Colonic mucosa (tissue), 4 donors: Measurements from ENCODE around the gene TMEM222. TPM values are rescaled to one million over a fixed set of nuclear protein-coding genes. Genes with fewer than 3 reads are reported as not detected.

Experiments
- DNase-seq: peaks from one replicate; pipeline ENCODE4 v3.0.0-alpha.2; 2020
- H3K27ac ChIP-seq: fragments of 200-600 bp; one replicate; pipeline ENCODE4 v1.8.0; 2021
- H3K27me3 ChIP-seq: fragments of 200-600 bp; one replicate; pipeline ENCODE4 v1.8.0; 2021
- H3K36me3 ChIP-seq: fragments of 200-600 bp; one replicate; pipeline ENCODE4 v1.8.0; 2021
- H3K4me1 ChIP-seq: fragments of 200-600 bp; one replicate; pipeline ENCODE4 v1.8.0; 2021; ENCODE audit warnings: mild to moderate bottlenecking
- H3K4me3 ChIP-seq: fragments of 200-600 bp; one replicate; pipeline ENCODE4 v1.8.0; 2021
- H3K9ac ChIP-seq, 2 donors: one replicate each; pipeline ENCODE4 v1.7.0; 2013; ENCODE audit warnings: control low read depth in 2 of 2, low read depth in 2 of 2, low read length in 2 of 2
- H3K9me3 ChIP-seq: fragments of 200-600 bp; one replicate; pipeline ENCODE4 v1.8.0; 2021
- CTCF ChIP-seq: fragments of 200-600 bp; IDR thresholded peaks from one replicate; pipeline ENCODE4 v1.8.0; 2022; ENCODE audit warnings: antibody characterized with exemption, mild to moderate bottlenecking
- intact Hi-C: fragments of 100-400 bp; cut with DNase I; formaldehyde crosslinking; loops from one replicate; pipeline ENCODE4 v1.14.1; 2022
- total RNA-seq, 2 donors: library from RNA; stranded (reverse); fragmentation: NEBNext Ultra II Directional in 1 of 2; extraction: Animal tissue kit (Norgen Biotek cat#: 25700) in 1 of 2; gene quantifications; one replicate each; pipeline ENCODE4 v1.2.1, GENCODE V29; 2021
- donor health status: healthy.
- donor health status: DM: no; HTN: no; CAD: no.
- donor health status: DM: no; HTN: no; CAD: no.

Gene TMEM222
- total RNA-seq, 2 donors from 2014 or later: 28.6 to 35.4 TPM

GRCh38 chr1:27336756-27337155, 14.8 kb downstream of the TMEM222 start:
- Histone ChIP-seq H3K4me3 (no peak overlapping the region), H3K9ac (no peak overlapping the region), H3K27me3 (no peaks in the 10 kb centered on the region), H3K27ac (no peak overlapping the region), H3K9me3 (no peaks in the 10 kb centered on the region), H3K36me3 (no peaks in the 10 kb centered on the region), H3K4me1 (no peaks in the 10 kb centered on the region)
- intact Hi-C loops: no loop called here
- TF ChIP-seq CTCF: no peak
- DNase-seq: no peak

GRCh38 chr1:27338751-27339150, 16.8 kb downstream of the TMEM222 start:
- no peak overlapping the region for H3K27ac ChIP-seq
- no peaks in the 10 kb centered on the region for H3K9me3 ChIP-seq
- TF ChIP-seq CTCF: no peak
- DNase-seq: no peak
- no peaks in the 10 kb centered on the region for H3K4me1 ChIP-seq
- intact Hi-C loops: no loop called here
- no peaks in the 10 kb centered on the region for H3K27me3 ChIP-seq
- H3K36me3 ChIP-seq: no peaks in the 10 kb centered on the region
- H3K9ac ChIP-seq: no peak overlapping the region
- H3K4me3 ChIP-seq: no peak overlapping the region

- Histone ChIP-seq H3K9me3 (no peaks in the 10 kb centered on the region), H3K4me3 (no peak overlapping the region), H3K27me3 (no peaks in the 10 kb centered on the region), H3K9ac (no peak overlapping the region), H3K27ac (no peak overlapping the region), H3K36me3 (no peaks in the 10 kb centered on the region), H3K4me1 (no peaks in the 10 kb centered on the region)
- no peak for DNase-seq
- intact Hi-C loops: no loop called here
- TF ChIP-seq CTCF: no peak
These were observed 17.2 kb downstream of the TMEM222 start for GRCh38 chr1:27339213-27339612.

DNA sequence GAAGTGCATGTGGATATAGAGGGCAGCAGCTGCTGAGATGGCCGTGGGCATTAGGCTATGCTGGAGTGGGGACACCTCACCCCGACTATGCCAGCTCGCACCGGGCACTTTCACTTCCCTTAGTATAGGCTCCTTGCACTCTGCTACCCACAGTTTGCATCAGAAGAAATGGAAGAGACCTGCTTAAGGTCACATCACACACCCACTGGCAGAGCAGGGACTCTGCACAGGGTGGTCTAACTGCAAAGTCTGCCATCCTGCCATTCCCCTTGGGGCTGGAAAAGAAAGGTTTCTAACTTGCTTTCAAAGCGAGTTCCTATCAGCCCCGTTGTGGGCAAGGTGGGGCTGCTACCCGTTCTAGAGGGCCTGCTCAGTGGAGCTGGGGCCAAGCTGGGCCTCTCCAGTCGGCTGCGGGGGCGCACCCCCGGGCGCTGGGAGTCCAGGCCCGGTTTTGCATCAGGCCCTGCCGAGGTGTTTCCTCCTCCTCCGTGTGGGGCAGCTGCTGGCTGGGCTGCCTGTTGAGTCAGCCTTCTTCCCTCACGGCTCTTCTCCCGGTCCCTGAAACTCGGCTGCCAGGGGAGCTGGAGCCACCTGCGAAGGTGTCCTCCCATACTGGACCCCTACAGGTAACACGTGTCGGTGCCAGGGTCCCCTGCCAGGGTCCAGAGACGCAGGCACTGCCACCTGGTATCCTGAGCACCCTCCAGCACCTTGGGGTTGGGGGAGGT, 19.7 kb downstream of the TMEM222 start, which contains the start of gene SYTL1:
SYTL1 (plus strand) TSS at position 498 of the 728 bp plus-strand sequence. CDS start 3,313 bp downstream, outside the sequence.
- Histone ChIP-seq H3K9me3 (no peaks in the 10 kb centered on the region), H3K27me3 (no peaks in the 10 kb centered on the region), H3K4me1 (no peaks in the 10 kb centered on the region), H3K9ac (peak within 1 kb of the TSS; percentile 74 to 78), H3K27ac (peak within 1 kb of the TSS; percentile 46), H3K4me3 (peak within 1 kb of the TSS; percentile 36), H3K36me3 (no peaks in the 10 kb centered on the region)
- TF ChIP-seq CTCF: no peak
- DNase-seq: peak; percentile 74
- intact Hi-C loops: no loop called here

- no peak for TF ChIP-seq CTCF
- H3K9ac ChIP-seq: peak overlapping the region; percentile 74 to 78
- H3K4me3 ChIP-seq: peak overlapping the region; percentile 36
- no peaks in the 10 kb centered on the region for H3K36me3 ChIP-seq
- peak overlapping the region; percentile 46 for H3K27ac ChIP-seq
- no peaks in the 10 kb centered on the region for H3K9me3 ChIP-seq
- DNase-seq: no peak
- H3K4me1 ChIP-seq: no peaks in the 10 kb centered on the region
- intact Hi-C loops: no loop called here
- H3K27me3 ChIP-seq: no peaks in the 10 kb centered on the region
These were observed 20.4 kb downstream of the TMEM222 start for GRCh38 chr1:27342391-27342777.
